ENCODE measurements around the gene FOXO1. TPM values are rescaled to one million over a fixed set of nuclear protein-coding genes. Genes with fewer than 3 reads are reported as not detected.

FOXO1 gene
- polyA plus RNA-seq, 1 experiment: 5.3 TPM

DNA sequence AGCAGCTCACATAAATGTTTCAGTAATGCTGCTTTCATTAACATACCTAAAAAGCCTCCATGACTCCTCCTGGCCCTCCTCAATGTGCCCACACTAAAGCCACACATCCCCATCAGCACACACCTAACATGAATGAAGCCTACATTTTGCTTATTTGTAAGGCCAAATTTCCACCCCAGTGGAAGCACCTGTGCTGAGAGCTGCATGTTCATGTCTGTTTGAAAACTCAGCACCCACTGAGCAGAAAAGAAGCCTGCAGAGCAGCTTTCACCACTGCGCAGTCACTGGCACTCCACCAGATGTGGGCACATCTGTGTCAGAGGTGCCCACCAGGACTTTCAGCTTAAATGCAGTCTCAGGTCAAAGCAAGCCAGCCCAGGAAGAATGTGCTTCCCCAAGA is 93.5 kb downstream of the FOXO1 start:
- ChIA-PET POLR2A (no interaction called here), CTCF (interaction anchor here (0.9 kb wide), 1 partner anchor 9 kb away, joined by 3 read pairs; no protein-coding TSS in a partner anchor)

DNA sequence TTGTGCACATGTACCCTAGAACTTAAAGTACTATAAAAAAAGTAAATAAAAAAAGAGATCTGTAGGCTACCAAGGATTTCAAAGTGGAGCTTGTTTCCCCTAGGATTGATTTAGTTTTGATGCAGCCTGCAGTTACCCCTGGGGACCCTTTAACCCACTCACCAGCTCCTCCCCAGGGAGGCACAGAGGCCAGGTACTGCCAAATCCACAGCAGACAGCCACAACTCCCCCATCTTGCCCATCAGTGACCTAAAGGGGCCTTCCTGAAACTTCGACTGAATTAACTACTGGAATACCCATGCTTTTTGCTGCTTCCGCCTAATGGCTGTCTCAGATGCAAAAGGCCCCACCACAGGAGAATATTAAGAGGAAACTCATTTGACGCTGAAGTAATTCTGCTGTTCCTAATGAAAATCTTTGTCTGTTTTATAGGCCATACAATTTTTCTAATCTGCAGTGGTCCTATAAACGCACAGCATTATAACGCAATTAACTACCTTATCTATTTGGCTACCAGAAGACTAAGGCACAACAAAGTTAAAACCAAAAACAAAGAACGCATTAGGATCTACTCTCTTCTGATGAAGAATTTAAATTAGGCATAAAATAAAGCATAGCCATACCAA is 95.0 kb downstream of the FOXO1 start:
- POLR2A ChIA-PET: interaction anchor here (0.6 kb wide), 1 partner anchor 9 kb away, joined by 3 read pairs; no protein-coding TSS in a partner anchor

More for the DNA sequence above, 93.5 kb downstream of the FOXO1 start:
- no peak for DNase-seq (ENCODE audit: low read depth)
- H3K4me3 ChIP-seq (ENCODE audit: low read depth, low read length): no peak overlapping the region
- TF ChIP-seq, protein P1, sequence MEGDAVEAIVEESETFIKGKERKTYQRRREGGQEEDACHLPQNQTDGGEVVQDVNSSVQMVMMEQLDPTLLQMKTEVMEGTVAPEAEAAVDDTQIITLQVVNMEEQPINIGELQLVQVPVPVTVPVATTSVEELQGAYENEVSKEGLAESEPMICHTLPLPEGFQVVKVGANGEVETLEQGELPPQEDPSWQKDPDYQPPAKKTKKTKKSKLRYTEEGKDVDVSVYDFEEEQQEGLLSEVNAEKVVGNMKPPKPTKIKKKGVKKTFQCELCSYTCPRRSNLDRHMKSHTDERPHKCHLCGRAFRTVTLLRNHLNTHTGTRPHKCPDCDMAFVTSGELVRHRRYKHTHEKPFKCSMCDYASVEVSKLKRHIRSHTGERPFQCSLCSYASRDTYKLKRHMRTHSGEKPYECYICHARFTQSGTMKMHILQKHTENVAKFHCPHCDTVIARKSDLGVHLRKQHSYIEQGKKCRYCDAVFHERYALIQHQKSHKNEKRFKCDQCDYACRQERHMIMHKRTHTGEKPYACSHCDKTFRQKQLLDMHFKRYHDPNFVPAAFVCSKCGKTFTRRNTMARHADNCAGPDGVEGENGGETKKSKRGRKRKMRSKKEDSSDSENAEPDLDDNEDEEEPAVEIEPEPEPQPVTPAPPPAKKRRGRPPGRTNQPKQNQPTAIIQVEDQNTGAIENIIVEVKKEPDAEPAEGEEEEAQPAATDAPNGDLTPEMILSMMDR (IDR thresholded peaks at IDR 0.05; ENCODE audit: insufficient read depth, low read depth, low read length): no peak
- H3K36me3 ChIP-seq (ENCODE audit: control insufficient read depth, insufficient read depth, low read length): no peaks in the 10 kb centered on the region
- no peaks in the 10 kb centered on the region for H3K27me3 ChIP-seq (ENCODE audit: control insufficient read depth, insufficient read depth, low read length)

DNA sequence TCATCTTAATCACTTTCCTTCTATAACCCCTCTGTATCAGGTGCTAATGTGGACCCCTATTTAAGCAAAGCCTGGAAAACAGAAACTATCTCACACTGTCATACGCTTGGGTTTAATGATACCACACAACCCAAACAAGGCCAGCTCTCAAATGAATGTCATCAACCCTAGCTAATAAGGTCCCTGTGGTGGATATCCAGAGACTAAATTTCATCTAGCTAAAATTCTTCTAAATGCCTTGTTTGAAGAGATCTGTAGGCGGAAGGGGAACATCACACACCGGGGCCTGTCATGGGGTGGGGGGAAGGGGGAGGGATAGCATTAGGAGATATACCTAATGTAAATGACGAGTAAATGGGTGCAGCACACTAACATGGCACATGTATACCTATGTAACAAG is 95.5 kb downstream of the FOXO1 start:
- ChIA-PET POLR2A (interaction anchor here (0.6 kb wide), 1 partner anchor 10 kb away, joined by 3 read pairs; no protein-coding TSS in a partner anchor), CTCF (interaction anchor here (1.6 kb wide), 1 partner anchor 13 kb away, joined by 4 read pairs; no protein-coding TSS in a partner anchor)
- H3K36me3 ChIP-seq (ENCODE audit: control insufficient read depth, insufficient read depth, low read length): no peaks in the 10 kb centered on the region
- no peak overlapping the region for H3K4me3 ChIP-seq (ENCODE audit: low read depth, low read length)
- H3K27me3 ChIP-seq (ENCODE audit: control insufficient read depth, insufficient read depth, low read length): no peaks in the 10 kb centered on the region
- TF ChIP-seq, protein P1 (IDR thresholded peaks at IDR 0.05; ENCODE audit: insufficient read depth, low read depth, low read length): no peak
- DNase-seq (ENCODE audit: low read depth): no peak

More for the DNA sequence above, 95.0 kb downstream of the FOXO1 start:
- Histone ChIP-seq H3K4me3 (ENCODE audit: low read depth, low read length) (no peak overlapping the region), H3K27me3 (ENCODE audit: control insufficient read depth, insufficient read depth, low read length) (no peaks in the 10 kb centered on the region), H3K36me3 (ENCODE audit: control insufficient read depth, insufficient read depth, low read length) (no peaks in the 10 kb centered on the region)
- CTCF ChIA-PET: interaction anchor here (1.6 kb wide), 1 partner anchor 12 kb away, joined by 4 read pairs; no protein-coding TSS in a partner anchor
- no peak for DNase-seq (ENCODE audit: low read depth)
- TF ChIP-seq, protein P1 (IDR thresholded peaks at IDR 0.05; ENCODE audit: insufficient read depth, low read depth, low read length): no peak

DNA sequence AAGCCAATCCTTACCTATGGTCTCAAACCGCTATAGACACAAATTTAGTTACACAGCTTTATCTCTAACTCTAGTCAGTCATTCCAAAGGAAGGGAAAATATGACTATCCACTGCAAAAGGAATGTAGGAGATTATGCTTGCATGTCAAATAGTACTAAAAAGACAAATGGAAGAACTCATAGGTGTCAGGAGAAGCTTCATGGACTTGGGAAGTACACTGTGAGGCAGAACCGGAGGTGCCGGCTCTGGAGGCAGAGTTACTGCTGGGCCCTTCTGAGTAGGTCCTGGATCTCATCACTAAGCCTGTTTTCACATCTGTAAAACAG is 97.5 kb downstream of the FOXO1 start:
- no peaks in the 10 kb centered on the region for H3K27me3 ChIP-seq (ENCODE audit: control insufficient read depth, insufficient read depth, low read length)
- TF ChIP-seq, protein P1 (IDR thresholded peaks at IDR 0.05; ENCODE audit: insufficient read depth, low read depth, low read length): no peak
- H3K4me3 ChIP-seq (ENCODE audit: low read depth, low read length): no peak overlapping the region
- DNase-seq (ENCODE audit: low read depth): no peak
- ChIA-PET POLR2A (interaction anchor here (0.6 kb wide), 1 partner anchor 27 kb away, joined by 3 read pairs; no protein-coding TSS in a partner anchor), CTCF (interaction anchor here (0.6 kb wide), 1 partner anchor 504 kb away, joined by 3 read pairs; no protein-coding TSS in a partner anchor)
- no peaks in the 10 kb centered on the region for H3K36me3 ChIP-seq (ENCODE audit: control insufficient read depth, insufficient read depth, low read length)

DNA sequence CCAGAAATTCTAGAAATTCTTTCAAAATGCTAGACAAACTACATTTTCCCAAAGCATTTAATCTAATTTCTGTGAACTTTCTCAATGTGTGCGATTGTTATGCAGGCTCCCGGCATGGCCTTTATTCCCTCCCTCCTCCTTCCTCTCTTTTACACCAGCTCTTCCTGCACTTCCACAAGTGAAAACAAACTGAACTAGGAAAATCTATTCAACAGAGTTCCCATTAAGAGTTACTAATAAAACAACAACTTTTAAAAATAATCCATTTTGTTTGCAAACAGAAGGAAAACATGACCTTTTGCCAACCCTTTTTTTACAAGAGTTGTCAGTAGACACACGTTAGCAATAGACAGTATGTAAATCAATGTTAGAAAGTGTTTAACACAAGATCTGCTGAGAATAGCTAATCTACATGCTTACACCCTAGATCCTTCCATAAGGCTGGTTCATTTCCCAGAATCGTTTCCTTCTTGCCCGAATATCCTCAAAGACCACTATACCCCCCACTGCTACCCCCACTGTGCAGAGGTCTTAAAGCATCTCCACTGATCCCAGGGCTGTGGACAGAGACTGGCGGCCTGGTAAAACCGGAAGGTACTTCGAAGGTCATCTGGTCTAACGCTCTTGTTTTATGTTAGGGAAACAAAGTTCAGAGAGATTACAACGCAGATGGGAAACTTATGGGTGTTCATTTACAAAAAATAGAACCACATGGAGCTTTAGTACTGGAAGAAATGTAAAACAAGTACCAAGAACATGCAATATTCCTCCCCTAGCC is 98.0 kb downstream of the FOXO1 start:
- TF ChIP-seq, protein P1 (IDR thresholded peaks at IDR 0.05; ENCODE audit: insufficient read depth, low read depth, low read length): no peak
- DNase-seq (ENCODE audit: low read depth): no peak
- Histone ChIP-seq H3K4me3 (ENCODE audit: low read depth, low read length) (no peak overlapping the region), H3K27me3 (ENCODE audit: control insufficient read depth, insufficient read depth, low read length) (no peaks in the 10 kb centered on the region), H3K36me3 (ENCODE audit: control insufficient read depth, insufficient read depth, low read length) (no peaks in the 10 kb centered on the region)
- ChIA-PET CTCF (interaction anchor here (0.6 kb wide), 2 partner anchors 72 to 505 kb away, joined by 3 read pairs; no protein-coding TSS in a partner anchor), POLR2A (interaction anchor here (0.6 kb wide), 1 partner anchor 28 kb away, joined by 3 read pairs; no protein-coding TSS in a partner anchor)

Measured in BJ (cell line).